HL-60 (cell line): ENCODE results near the gene BTG2.
"Not testable (repeated sequence)": the region's sequence is repeated elsewhere in the genome, so short reads cannot be mapped to it uniquely, and the experiment has no call there.

ENCODE experiments used
- CTCF ChIP-seq: IDR thresholded peaks from one replicate; pipeline ENCODE4 v1.5.1; 2011; ENCODE audit warnings: low read length, control low read depth, inconsistent platforms; ENCODE audit not compliant: insufficient read depth
- POLR2AphosphoS5 ChIP-seq: IDR thresholded peaks from 2 replicates; pipeline ENCODE4 v1.6.1; 2012; ENCODE audit warnings: low read depth
- SPI1 ChIP-seq: IDR thresholded peaks from 2 replicates; pipeline ENCODE4 v1.6.1; 2012; ENCODE audit warnings: low read depth, mild to moderate bottlenecking, borderline replicate concordance

DNA sequence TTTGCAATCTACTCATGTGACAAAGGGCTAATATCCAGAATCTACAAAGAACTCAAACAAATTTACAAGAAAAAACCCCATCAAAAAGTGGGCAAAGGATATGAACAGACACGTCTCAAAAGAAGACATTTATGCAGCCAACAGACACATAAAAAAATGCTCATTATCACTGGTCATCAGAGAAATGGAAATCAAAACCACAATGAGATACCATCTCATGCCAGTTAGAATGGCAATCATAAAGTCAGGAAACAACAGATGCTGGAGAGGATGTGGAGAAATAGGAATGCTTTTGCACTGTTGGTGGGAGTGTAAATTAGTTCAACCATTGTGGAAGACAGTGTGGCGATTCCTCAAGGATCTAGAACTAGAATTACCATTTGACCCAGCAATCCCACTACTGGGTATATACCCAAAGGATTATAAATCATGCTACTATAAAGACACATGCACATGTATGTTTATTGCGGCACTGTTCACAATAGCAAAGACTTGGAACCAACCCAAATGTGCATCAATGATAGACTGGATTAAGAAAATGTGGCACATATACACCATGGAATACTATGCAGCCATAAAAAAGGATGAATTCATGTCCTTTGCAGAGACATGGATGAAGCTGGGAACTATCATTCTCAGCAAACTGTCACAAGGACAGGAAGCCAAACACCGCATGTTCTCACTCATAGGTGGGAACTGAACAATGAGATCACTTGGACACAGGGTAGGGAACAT is 8.9 kb downstream of the BTG2 start:
- TF ChIP-seq POLR2AphosphoS5, SPI1, CTCF: not testable (repeated sequence)
